GM12878 (cell line): ENCODE data around the gene ZMIZ1. TPM values are rescaled to one million over a fixed set of nuclear protein-coding genes. Genes with fewer than 3 reads are reported as not detected.

Experiments used
- ATAC-seq: fragments of 200-7000 bp; cut with Tn5 transposase; 3 replicates; pipeline ENCODE4 v1.9.1; 2020; ENCODE audit warnings: mild to moderate bottlenecking, moderate library complexity
- BruUV-seq: library from RNA; stranded (reverse); fragments of 400-500 nt; replicated peaks from 2 replicates; lab custom pipeline; 2021; lab: Mats Ljungman, UMichigan
- CTCF ChIA-PET: fragments of 300-600 bp; sonication (Branson Sonifier 250); formaldehyde crosslinking; extraction: SDS; loops from one replicate; lab custom pipeline; 2021; ENCODE audit warnings: inconsistent platforms; lab: Yijun Ruan, JAX
- POLR2A ChIA-PET: fragments of 350-600 bp; formaldehyde crosslinking; extraction: SDS; loops from one replicate; lab custom pipeline; 2021; ENCODE audit warnings: inconsistent platforms; lab: Charles Lee
- RAD21 ChIA-PET: fragments of 300-600 bp; sonication (Branson Sonifier 250); formaldehyde crosslinking; loops from one replicate; lab custom pipeline; 2023; ENCODE audit warnings: antibody characterized with exemption; ENCODE audit not compliant: unreplicated experiment; lab: Charles Lee
- SMC1A ChIA-PET: fragments of 300-600 bp; sonication (Branson Sonifier 250); formaldehyde crosslinking; loops from one replicate; lab custom pipeline; 2023; ENCODE audit not compliant: unreplicated experiment, uncharacterized antibody; lab: Charles Lee
- DNase-seq: peaks from one replicate; pipeline ENCODE4 v3.0.0-alpha.2; 2011; ENCODE audit warnings: low read depth, low spot score
- FAIRE-seq: peaks from 3 replicates; lab custom pipeline; 2011; peaks lifted over from hg19 to GRCh38; lab: Jason Lieb, UNC
- H2AFZ ChIP-seq: 2 replicates; pipeline ENCODE4 v1.6.0; 2011; ENCODE audit warnings: low read depth, low read length, control low read depth; ENCODE audit not compliant: control insufficient read depth
- H3K27ac ChIP-seq: 2 replicates; pipeline ENCODE4 v1.5.1; 2011; ENCODE audit warnings: control low read depth; ENCODE audit not compliant: control insufficient read depth, insufficient read depth
- H3K27me3 ChIP-seq, 2 experiments: replicated peaks in 1 of 2; 2 replicates each; pipeline versions ENCODE4 v1.6.0 to v1.6.1; 2011; ENCODE audit warnings: low read length in 1 of 2; ENCODE audit not compliant: control insufficient read depth in 2 of 2, insufficient read depth in 2 of 2
- H3K36me3 ChIP-seq, 2 experiments: 2 replicates each; pipeline ENCODE4 v1.5.1; 2011; ENCODE audit warnings: low read length in 1 of 2; ENCODE audit not compliant: control insufficient read depth in 2 of 2, insufficient read depth in 2 of 2
- H3K4me1 ChIP-seq: 2 replicates; pipeline ENCODE4 v1.6.1; 2011; ENCODE audit warnings: mild to moderate bottlenecking, low read length, moderate library complexity, mixed read lengths; ENCODE audit not compliant: control insufficient read depth, insufficient read depth
- H3K4me2 ChIP-seq: 2 replicates; pipeline ENCODE4 v1.6.0; 2011; ENCODE audit warnings: control low read depth; ENCODE audit not compliant: control insufficient read depth, insufficient read depth
- H3K4me3 ChIP-seq: fragments of 200-600 bp; sonication (generic); 2 replicates; pipeline ENCODE4 v1.5.1; 2016
- H3K79me2 ChIP-seq: 2 replicates; pipeline ENCODE4 v1.6.0; 2011; ENCODE audit warnings: low read length; ENCODE audit not compliant: control insufficient read depth, insufficient read depth
- H3K9ac ChIP-seq: 2 replicates; pipeline ENCODE4 v1.8.0; 2011; ENCODE audit warnings: low read length, control low read depth, mixed read lengths; ENCODE audit not compliant: control insufficient read depth, insufficient read depth
- H3K9me3 ChIP-seq: replicated peaks from 3 replicates; pipeline ENCODE4 v1.5.1; 2011; ENCODE audit warnings: mild to moderate bottlenecking, low read length; ENCODE audit not compliant: control insufficient read depth, insufficient read depth
- H4K20me1 ChIP-seq: 2 replicates; pipeline ENCODE4 v1.6.0; 2011; ENCODE audit not compliant: control insufficient read depth, insufficient read depth
- CEBPZ ChIP-seq: fragments of 150-350 bp; IDR thresholded peaks from 2 replicates; pipeline ENCODE4 v1.6.1; 2016; ENCODE audit warnings: low read depth, low read length
- CHD1 ChIP-seq: IDR thresholded peaks from 2 replicates; pipeline ENCODE4 v1.6.1; 2012; ENCODE audit warnings: low read depth, low read length, improper control_type of control experiment
- CHD2 ChIP-seq: IDR thresholded peaks from 2 replicates; pipeline ENCODE4 v1.6.1; 2011; ENCODE audit warnings: low read depth, low read length, improper control_type of control experiment, borderline replicate concordance
- CREM ChIP-seq: IDR thresholded peaks from 2 replicates; pipeline ENCODE4 v1.6.1; 2014; ENCODE audit warnings: antibody characterized with exemption, low read depth
- ESRRA ChIP-seq: IDR thresholded peaks from 2 replicates; pipeline ENCODE4 v1.6.1; 2012; ENCODE audit warnings: mild to moderate bottlenecking, low read length, improper control_type of control experiment
- KAT2A ChIP-seq: conservative IDR thresholded peaks from 2 replicates; pipeline ENCODE4 v1.6.1; 2011; ENCODE audit warnings: low read depth, low read length; ENCODE audit not compliant: control insufficient read depth
- MYB ChIP-seq: fragments of 150-350 bp; IDR thresholded peaks from 2 replicates; pipeline ENCODE4 v1.6.1; 2014; ENCODE audit warnings: mild to moderate bottlenecking, low read depth, low read length, borderline replicate concordance
- POLR2AphosphoS5 ChIP-seq: IDR thresholded peaks from 2 replicates; pipeline ENCODE4 v1.6.1; 2011; ENCODE audit warnings: mild to moderate bottlenecking, low read length, inconsistent platforms
- POU2F2 ChIP-seq: IDR thresholded peaks from 3 replicates; pipeline ENCODE4 v1.6.1; 2011; ENCODE audit warnings: low read depth, mild to moderate bottlenecking, low read length, borderline replicate concordance
- SMAD1 ChIP-seq: fragments of 450-650 bp; IDR thresholded peaks from 2 replicates; pipeline ENCODE4 v1.6.1; 2018; ENCODE audit warnings: mild to moderate bottlenecking, low read depth; ENCODE audit not compliant: partially characterized antibody
- SPI1 ChIP-seq: IDR thresholded peaks from 2 replicates; pipeline ENCODE4 v1.6.1; 2011; ENCODE audit warnings: low read depth, mild to moderate bottlenecking, low read length, moderate library complexity, borderline replicate concordance; ENCODE audit not compliant: insufficient read depth
- SUZ12 ChIP-seq: fragments of 200-600 bp; sonication (generic); IDR thresholded peaks from one replicate; pipeline ENCODE4 v1.6.1; 2018; ENCODE audit warnings: antibody characterized with exemption, mild to moderate bottlenecking; ENCODE audit not compliant: unreplicated experiment
- TARDBP ChIP-seq: IDR thresholded peaks from 2 replicates; pipeline ENCODE4 v1.6.1; 2016; ENCODE audit warnings: borderline replicate concordance
- ZNF384 ChIP-seq: IDR thresholded peaks from 2 replicates; pipeline ENCODE4 v1.6.1; 2012; ENCODE audit warnings: low read depth, mild to moderate bottlenecking, low read length, improper control_type of control experiment, borderline replicate concordance
- WGBS: methylation state at CpG from one replicate; pipeline ENCODE4 v1.1.6; 2016; ENCODE audit warnings: low lambda C conversion rate; ENCODE audit not compliant: insufficient replicate concordance, insufficient coverage; ENCODE audit errors: missing lambda C conversion rate; 5-methylcytosine and 5-hydroxymethylcytosine counted together
- in situ Hi-C: fragments of 300-500 bp; cut with MboI; formaldehyde crosslinking; loops from 9 replicates; pipeline ENCODE4 v1.14.3; 2018; ENCODE audit warnings: mixed read lengths
- intact Hi-C: fragments of 100-400 bp; cut with micrococcal nuclease; formaldehyde crosslinking; loops from one replicate; pipeline ENCODE4 v1.14.2; 2022; ENCODE audit not compliant: unreplicated experiment
- polyA plus RNA-seq, 11 experiments: library from polyadenylated mRNA; depleted of rRNA in 4 of 11; unstranded in 6 of 11; stranded (reverse) in 5 of 11; fragments of >200 nt; fragmentation: Nextera tagmentation in 4 of 11; fragmentation: Illumina TruSeq in 1 of 11; extraction: Ambion mirVana in 4 of 11; extraction: Trizol in 1 of 11; gene quantifications; 1 replicate in 1 of 11; 2 replicates in 10 of 11; pipeline versions ENCODE4 v1.2.1 to v1.2.3, GENCODE V29; 2011 to 2016; ENCODE audit warnings: inconsistent platforms in 2 of 11, missing spikeins in 2 of 11, low read depth in 1 of 11
- total RNA-seq, 4 experiments: library from RNA; depleted of rRNA in 3 of 4; stranded (reverse); fragments of >200 nt in 3 of 4; fragmentation: Illumina TruSeq in 1 of 4; extraction: Trizol in 1 of 4; gene quantifications; 2 replicates each; pipeline versions ENCODE4 v1.2.1 to v1.2.3, GENCODE V29; 2013 to 2021

The ZMIZ1 gene
- total and polyA plus RNA-seq, 10 of the 15 experiments (the other 5 are each of a cell fraction or from before 2014, with no cell fraction given): 3.1 to 82.3 (median 14.9) TPM

DNA sequence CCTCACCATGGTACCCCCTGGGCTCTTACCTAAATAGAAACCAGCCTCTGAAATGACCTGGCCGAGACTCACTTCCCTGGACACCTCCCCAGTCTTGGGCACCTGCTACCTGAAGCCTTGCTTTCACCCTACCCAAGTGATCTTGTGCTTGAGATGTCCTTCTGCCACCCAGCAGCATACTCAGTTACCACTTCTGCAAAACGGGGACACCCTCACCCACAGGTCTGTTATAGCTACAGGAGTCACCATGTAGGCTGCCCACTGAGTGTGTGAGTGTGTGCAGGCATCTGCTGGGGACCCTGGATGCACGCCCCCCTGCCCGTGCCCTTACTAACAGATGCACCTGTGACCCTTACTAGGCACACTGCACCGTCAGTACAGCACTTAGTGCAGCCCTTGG lies 183.7 kb downstream of the ZMIZ1 start:
- no TSS peak for BruUV-seq
- peaks cover 77% of the 10 kb centered on the region for H3K4me1 ChIP-seq
- intact Hi-C loops (no loop called here), in situ Hi-C loops (no loop called here)
- peaks cover 97% of the 10 kb centered on the region for H3K79me2 ChIP-seq
- ChIA-PET CTCF (interaction anchor here (0.6 to 8.5 kb wide), 2 partner anchors 33 to 1206 kb away, joined by 3 to 67 read pairs; no protein-coding TSS in a partner anchor), POLR2A (interaction anchor here (12.4 kb wide), 1 partner anchor 33 kb away, joined by 100 read pairs; no protein-coding TSS in a partner anchor), RAD21 (interaction anchor here (0.9 kb wide), 1 partner anchor 13 kb away, joined by 3 read pairs; no protein-coding TSS in a partner anchor), SMC1A (interaction anchor here (8.5 to 9.5 kb wide), 2 partner anchors 10 to 33 kb away, joined by 114 to 115 read pairs; no protein-coding TSS in a partner anchor)
- no peaks in the 10 kb centered on the region for H3K9me3 ChIP-seq
- ATAC-seq: no peak
- DNase-seq: no peak
- H3K36me3 ChIP-seq: peaks cover 6 to 12% of the 10 kb centered on the region in 2 experiments; a peak in 3 of 4 replicates
- H3K9ac ChIP-seq: no peak overlapping the region
- no peak overlapping the region for H3K4me3 ChIP-seq
- H2AFZ ChIP-seq: no peak overlapping the region
- TF ChIP-seq ZNF384 (no peak), POU2F2 (no peak), KAT2A (no peak), SPI1 (peak; percentile 34; the same call in 1 of the 2 replicates)
- H4K20me1 ChIP-seq: peaks cover 11% of the 10 kb centered on the region; the same call in 1 of the 2 replicates
- H3K27me3 ChIP-seq: no peaks in the 10 kb centered on the region
- H3K27ac ChIP-seq: no peak overlapping the region
- no peak for FAIRE-seq
- 38% methylated on average over 5 of the region's 5 CpGs for WGBS
- no peak overlapping the region; the same call in 1 of the 2 replicates for H3K4me2 ChIP-seq

DNA sequence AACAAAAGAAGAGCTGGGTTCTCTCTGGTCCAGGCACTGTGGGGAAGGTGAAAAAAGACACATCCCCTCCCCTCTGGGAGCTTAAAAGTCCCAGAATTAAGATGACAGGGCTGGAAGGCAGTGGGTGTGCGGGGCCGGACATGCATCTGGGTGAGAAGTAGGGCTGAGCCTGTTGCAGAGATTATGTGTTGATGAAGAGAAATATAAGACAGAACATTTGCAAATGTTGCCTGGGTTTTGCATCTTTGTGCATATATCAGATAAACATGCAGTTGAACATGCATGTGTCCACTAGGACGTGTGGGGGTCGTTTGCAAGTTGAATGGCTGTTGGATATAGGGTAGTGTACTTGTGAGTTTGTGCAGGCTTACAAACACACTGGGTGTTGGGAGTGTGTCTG lies 184.2 kb downstream of the ZMIZ1 start:
- H3K4me2 ChIP-seq: no peak overlapping the region; the same call in 1 of the 2 replicates
- DNase-seq: no peak
- no peak overlapping the region for H3K4me3 ChIP-seq
- no peak for ATAC-seq
- CTCF ChIA-PET: interaction anchor here (0.6 kb wide), 1 partner anchor 1206 kb away, joined by 3 read pairs; no protein-coding TSS in a partner anchor
- SMC1A ChIA-PET: interaction anchor here (9.5 kb wide), 1 partner anchor 10 kb away, joined by 114 read pairs; no protein-coding TSS in a partner anchor
- BruUV-seq: no TSS peak
- in situ Hi-C loops (no loop called here), intact Hi-C loops (no loop called here)
- no peak overlapping the region for H2AFZ ChIP-seq
- POLR2A ChIA-PET: interaction anchor here (12.4 kb wide), 1 partner anchor 33 kb away, joined by 100 read pairs; no protein-coding TSS in a partner anchor
- H3K9me3 ChIP-seq: no peaks in the 10 kb centered on the region
- H4K20me1 ChIP-seq: peaks cover 12% of the 10 kb centered on the region; the same call in 1 of the 2 replicates
- no peak overlapping the region for H3K9ac ChIP-seq
- RAD21 ChIA-PET: interaction anchor here (0.9 kb wide), 1 partner anchor 12 kb away, joined by 3 read pairs; no protein-coding TSS in a partner anchor
- H3K79me2 ChIP-seq: peaks cover 97% of the 10 kb centered on the region
- FAIRE-seq: no peak
- 55% methylated on average over 4 of the region's 4 CpGs for WGBS
- no peak overlapping the region for H3K27ac ChIP-seq
- H3K4me1 ChIP-seq: peaks cover 72% of the 10 kb centered on the region
- H3K36me3 ChIP-seq: peaks cover 10 to 14% of the 10 kb centered on the region in 2 experiments; a peak in 3 of 4 replicates
- no peaks in the 10 kb centered on the region for H3K27me3 ChIP-seq
- TF ChIP-seq TARDBP (no peak), CREM (no peak), CHD1 (no peak), CEBPZ (no peak), MYB (no peak), SUZ12 (no peak), POLR2AphosphoS5 (no peak), CHD2 (no peak), ESRRA (no peak), SMAD1 (no peak)
